GM18520 (cell line): ENCODE measurements around the gene IL22.

Experiments
- ATAC-seq: cut with Tn5 transposase; IDR thresholded peaks from one replicate; pipeline ENCODE4 v1.9.1; 2021; ENCODE audit not compliant: unreplicated experiment

IL22 gene

DNA sequence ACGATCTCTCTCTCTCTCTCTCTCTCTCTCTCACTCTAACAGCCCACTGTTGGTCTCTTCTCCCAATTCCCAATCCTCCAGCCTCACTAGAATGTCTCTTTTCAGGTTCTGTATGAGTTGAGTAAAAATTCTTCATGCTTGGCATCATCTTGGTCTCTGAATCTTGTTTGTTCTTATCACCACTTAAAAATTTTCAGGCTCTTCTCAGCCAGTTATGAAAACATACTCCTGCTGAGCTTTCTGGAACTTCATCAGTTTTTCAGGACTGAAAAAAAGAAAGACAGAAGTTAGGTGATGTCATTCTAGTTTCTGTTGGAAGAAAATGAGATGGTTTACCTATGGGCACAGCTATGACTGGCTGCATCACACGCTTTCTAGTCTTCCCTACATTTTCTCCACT lies 11.5 kb upstream of the IL22 start:
- ATAC-seq = no peak

DNA sequence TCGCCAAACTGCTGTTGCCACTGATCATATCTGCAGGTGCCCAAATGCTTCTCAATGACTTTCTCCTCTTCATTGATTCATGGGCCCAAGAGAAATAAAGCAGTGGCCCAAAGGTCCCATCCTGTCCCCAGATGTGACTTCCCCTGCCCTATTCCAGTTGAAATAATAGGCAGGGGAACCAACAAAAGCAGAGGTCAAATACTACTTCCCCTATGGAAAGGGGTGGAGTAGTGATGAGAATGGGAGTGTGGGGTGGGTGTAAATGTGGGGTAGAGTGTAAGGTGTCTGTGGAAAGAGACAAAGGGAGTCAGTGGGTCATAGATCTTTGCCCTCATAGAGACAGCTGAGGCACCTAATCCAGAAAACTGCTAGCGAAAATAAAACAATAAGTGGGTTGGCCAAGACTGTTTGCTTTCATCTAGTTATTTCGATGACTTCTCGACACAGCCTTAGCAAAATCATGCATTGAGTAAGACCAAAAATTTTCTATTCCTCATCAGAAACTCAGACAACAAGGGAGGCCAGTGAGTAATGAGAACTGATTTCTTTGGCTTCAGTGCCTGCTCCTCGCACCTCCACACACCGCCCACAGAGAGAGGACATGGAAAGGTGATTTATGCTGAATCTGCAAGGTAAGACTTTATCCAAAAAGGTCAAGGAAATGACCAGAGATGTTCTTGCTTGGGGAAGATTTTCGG lies 10.9 kb upstream of the IL22 start:
- ATAC-seq = no peak

DNA sequence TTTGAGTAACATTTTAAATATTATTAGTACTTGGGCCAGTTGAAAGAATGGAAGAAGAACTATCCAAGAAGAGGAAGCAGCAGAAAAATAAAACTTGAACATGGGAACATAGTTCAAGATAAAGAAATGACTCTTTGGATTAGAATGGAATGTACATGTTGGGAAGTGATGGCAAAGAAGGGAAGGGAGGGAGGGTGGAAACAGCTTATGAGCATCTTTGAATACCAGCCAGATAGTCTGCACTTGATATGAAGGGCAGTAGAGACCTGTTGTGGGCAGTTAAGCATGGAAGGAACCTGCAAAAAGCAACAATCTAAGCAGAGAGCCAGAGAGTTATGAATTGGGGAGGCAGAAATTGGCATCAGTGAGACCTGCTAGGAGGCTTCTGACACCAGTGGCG lies 10.0 kb upstream of the IL22 start:
- no peak for ATAC-seq

DNA sequence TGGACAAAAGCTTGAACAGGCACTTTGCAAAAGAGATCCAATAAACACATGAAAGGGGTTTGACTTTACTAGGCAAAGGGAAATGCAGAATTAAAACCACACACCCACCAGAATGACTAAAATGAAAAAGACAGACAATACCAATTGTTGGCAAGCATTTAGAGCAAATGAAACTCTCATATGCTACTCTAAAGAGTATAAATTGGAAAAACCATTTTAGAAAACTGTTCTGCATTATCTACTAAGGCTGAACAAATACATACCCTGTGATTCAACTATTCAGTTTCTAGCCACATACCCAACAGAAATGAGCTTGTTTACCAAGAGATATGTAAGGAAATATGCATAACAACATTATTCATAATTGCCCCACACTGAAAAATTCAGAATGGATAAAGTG lies 8.5 kb upstream of the IL22 start:
- ATAC-seq = no peak

DNA sequence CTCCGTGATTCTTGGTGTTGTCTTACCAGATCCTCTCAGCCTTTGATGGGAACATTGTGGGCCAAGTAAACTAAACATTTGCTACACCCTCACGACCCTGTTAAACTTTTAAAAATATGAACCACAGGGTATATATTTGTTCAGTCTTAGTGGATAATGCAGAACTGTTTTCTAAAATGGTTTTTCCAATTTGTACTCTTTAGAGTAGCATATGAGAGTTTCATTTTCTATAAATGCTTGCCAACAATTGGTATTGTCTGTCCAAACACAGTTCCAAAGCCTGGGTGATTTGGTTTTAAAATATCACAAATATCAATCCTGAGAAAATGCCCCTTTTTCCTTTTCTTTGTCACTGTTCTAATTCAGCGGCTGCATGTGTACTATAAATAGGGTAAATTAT lies 6.7 kb upstream of the IL22 start:
- ATAC-seq = no peak

DNA sequence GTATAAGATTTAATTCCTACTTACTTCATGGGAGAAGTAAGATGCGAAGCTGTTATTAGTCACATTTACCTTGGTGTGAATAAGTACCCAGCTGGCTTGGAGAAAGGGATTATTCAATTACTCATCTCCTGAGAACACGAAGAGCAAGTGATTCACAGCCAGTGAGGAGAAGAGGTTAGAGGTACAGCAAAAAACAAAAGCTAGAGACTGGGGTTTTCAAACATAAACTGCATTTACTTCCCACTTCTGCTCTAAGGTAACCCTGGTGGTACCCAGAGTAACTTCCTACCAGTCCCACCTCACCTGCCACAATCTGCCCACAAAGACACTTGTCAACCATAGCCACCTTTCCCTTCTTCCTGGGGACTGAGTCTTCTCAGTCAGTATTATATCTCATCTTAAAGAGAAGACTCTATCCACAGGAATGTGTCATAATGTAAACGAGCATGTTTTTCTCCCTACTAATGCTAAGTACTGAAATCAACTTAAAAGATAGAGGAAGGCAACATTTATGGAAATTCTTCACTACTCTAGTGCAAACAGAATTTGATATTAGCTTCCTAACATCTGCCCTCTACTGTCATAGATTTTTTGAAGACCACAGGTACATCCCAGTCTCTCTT lies 6.0 kb upstream of the IL22 start:
- peak; percentile 46 for ATAC-seq

DNA sequence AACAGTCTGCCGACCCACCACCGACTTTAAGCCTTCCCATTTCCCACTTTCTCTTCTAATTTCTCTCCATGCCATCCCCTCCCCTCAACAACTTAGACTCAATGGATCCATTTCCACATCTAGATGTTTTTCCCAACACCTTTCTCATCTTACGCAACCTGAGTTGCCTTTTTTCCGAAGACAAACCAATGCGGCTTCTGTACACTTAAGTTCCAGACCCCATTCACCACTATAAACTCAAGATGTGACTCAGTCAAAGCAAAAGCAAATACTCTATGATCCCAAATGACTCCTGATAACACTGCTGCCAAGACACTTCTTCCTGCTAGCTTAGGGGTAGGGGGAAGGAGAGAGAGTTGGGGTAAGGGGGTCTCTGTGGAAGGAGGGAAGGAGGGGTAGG lies 1.3 kb downstream of the IL22 start:
- no peak for ATAC-seq

DNA sequence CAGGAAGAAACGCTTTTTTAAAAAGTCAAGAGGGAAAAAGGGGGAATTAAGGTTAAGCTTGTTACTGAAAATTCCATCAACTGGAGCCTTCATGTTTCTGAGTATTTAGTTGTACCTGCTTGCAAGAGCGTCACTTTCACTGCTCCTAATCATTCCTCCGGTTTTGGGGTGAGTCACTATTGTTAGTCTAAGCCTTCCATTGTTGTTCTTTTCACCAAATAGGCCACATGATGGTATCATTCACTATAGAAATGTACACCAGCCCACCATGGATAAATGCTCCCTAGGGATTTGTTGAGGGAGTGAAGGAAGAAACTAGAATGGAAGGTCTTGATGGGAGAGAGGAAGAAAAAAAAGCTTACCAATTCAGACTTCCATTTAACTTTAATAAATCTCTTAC lies 3.0 kb downstream of the IL22 start:
- ATAC-seq = no peak

DNA sequence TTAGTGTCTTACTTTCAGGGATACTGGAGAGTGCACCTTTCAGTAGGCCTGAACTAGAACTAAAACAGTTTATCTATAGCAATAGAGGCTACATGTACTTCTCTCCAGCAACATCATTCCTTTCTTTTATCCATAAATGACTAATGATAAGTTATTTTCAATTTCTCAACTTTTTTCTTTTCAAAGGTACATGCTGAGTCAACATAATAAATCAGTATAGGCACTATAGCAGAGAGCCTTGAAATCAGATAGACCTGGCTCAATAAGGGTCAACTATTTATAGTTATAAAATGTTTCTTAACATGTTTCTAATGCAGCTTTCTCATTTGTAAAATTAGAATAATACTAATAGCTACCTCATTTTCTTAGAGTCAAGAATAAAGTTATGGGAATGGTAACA lies 5.6 kb downstream of the IL22 start:
- no peak for ATAC-seq

DNA sequence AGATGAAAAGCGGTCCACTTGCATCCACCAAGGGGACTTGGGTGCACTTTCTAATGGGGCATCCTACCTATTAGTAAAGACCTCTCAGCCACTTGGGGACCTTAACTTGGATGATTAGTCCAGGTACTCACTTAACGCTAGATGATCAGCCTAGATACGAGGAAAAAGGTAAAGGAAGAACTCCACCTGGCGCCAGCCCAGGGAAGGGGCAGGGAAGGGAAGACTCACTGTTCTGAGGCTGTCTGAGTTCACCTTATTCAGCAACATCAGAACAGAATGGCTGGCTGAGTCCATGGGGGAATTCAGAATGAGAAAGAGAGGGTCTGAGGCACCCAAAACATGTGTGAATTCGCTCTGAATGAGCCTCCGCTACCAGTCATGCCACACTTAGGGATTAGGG lies 7.1 kb downstream of the IL22 start:
- no peak for ATAC-seq

DNA sequence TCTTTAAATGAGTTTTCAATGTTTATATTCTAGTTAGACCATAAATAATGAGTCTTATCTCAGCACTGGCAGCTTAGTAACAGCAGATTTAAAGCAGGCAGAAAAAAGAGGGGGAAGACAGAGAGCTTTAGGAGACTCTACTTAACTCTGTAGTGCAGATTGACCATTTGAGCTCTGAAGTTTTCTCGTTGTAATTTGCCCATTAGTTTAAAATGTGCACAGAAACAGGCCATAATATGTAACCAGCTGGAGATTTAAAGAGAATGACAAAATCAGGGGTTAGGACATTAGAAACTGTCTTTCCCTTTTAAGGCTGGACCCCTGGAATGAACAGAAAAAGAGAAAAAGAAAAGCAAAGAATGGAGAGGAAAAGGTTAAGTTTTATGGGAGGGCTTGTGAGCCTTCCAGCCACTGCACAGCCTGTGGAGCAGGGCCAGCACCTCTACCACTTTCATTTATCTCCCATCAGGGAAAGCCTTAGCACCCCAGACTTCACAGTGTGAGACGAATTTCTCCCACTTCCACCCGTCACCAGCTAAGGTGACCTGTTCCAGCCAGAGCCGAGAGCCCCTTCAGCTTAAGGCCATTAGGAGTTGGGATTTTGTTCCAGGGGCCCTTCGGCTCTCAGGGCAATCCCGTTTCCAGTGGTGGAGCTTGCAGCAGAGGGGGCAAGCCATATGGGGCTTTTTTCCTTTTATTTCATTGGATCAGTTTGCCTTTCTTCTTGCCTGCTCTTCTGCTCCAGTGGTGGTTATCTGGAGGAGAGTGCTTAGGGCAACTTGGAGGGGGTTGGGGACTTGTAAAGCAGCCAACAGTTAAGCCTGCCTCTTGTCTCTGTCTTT lies 8.0 kb downstream of the IL22 start:
- no peak for ATAC-seq

DNA sequence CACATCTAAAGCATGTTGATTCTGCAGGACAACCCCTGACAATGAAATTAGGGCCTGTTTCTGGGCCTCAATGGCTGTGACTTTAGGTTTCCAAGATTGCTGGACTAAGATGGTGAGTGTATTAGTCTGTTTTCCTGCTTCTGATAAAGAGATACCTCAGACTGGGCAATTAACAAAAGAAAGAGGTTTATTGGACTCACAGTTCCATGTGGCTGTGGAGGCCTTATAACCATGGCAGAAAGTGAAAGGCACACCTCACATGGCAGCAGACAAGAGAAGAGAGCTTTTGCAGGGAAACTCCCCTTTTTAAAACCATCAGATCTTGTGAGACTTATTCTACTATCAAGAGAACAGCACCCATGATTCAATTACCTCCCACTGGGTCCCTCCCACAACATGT lies 10.6 kb downstream of the IL22 start:
- no peak for ATAC-seq

DNA sequence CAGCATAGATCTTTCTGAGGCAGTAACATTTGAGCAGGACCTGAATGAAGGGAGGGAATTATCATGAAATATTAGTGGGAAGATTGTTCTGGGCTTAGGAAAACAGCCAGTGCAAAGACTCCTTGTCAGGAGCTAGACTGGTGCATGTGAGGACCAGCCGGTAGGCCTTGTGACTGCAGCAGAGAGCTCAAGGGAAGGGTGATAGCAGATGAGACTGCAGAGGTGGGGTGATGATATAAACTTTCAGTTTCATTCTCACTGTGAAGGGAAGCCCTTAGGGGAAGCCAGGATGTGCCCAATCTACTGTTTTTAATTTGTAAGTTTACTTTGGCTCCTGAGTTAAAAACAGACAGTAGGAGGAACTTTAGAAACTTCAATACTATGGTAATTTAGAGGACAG lies 12.4 kb downstream of the IL22 start:
- peak; percentile 97 for ATAC-seq

DNA sequence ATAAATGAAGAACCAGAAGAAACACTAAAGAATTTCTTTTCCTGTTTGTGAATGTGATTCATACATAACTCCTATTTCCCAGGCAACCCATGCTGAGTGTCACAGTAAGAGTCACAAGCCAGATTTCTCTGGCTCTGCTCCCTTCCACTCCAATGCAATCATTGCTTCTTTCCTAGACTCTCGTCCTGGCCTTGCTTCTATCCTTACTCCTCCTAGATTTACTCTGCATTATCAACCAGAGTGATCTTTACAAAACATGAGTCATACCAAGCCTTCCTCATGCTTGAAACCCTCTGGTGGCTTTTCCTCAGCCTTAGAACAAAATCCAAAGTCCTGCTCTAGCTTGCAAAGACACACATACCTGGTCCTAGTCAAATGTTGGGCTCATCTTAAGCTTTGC lies 13.3 kb downstream of the IL22 start:
- ATAC-seq = no peak

DNA sequence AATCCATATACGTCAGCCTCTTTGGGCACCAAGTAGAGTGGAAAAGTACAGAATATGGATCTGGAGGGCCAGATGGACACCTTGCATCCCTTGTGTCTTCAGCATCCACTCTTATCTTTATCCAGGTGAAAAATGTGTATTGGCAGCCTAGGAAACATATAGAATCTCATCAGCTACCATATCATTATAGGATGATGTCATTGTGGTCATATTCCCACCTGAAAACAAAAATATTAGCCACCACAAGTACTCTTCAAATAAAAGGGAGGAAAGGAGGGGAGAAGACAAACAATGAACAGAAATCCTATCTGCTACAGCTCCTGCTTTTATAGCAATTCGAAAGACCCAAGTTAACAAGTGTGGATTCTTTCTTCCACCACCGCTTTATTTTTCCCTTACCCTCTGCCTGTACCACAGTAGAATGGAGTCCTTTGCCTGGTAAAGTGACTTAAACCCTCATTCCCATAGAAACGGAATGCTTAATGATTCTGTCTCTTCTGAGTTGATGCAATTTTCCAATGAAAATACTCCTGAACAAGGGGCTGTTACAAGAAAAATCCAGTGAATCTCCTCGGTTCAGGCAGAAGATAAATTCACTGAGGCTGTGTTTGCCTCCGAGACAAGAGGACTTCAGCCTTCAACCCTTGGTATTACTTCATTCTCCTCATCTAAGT lies 14.0 kb downstream of the IL22 start:
- ATAC-seq = no peak

DNA sequence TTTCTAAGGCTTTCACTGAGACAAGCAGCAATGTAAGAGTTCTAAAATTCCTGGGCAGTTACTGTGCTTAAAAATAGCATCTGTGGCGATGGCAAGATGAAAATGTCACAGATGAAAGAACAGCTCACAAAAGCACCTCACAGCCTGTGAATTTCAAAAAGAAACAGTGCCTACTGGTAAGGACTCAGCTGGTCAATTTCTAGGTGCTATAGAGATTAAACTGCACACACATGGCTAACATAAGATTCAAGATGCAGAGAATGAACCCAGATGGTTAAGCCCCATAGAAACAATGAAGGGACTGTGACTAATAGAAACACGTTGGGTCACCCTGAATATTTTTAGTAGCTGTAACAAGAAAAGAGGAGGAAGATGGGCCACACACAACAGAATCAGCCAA lies 15.8 kb downstream of the IL22 start:
- ATAC-seq = no peak

DNA sequence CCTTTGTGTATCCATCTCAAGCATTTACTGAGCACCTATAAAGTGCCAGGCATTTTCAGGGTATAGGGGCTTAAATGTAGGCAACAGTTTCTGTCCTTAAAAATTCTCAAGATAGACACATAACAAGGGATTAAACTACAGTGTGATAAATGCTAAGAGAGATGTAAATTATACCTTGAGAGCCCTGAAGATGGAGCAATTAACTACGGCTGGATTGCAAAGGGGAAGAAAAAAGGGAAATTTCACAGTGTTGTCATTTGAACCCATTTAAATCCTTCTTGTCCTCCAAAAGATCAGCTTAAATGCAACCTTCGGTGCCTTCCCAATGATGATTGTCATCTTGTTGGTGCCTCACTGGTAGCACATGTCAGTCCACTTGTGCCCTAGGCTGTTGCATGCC lies 16.3 kb downstream of the IL22 start:
- no peak for ATAC-seq

DNA sequence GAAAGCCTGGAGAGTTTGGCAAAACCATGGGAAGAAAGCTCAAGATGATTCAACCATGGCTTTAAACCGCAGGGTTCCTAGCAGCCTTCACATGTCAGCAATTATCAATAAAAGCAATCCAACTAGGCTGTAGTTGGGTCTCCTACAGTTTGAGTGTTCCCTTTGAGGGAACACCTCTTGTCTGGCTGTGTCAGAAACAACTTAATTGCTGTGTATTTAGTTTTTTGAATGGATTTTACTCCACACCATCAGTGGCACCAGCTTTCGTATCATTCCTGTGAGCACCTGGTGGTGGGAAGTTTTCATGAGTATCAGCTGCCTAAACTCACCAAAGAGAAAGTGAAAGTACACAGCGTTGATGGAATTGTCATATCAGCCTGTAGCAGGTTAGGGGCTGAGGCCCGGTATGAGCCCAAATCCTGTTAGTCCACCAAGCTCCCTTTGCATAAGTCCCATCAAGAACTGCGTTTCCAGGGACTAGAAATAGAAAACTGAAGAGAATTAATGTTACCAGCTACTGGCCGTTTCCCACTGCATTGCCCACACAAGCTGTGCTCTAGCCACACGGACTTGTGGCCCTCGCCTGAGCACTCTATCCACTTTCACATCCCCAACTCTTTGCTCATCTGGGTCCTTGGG lies 16.9 kb downstream of the IL22 start:
- peak; percentile 42 for ATAC-seq

DNA sequence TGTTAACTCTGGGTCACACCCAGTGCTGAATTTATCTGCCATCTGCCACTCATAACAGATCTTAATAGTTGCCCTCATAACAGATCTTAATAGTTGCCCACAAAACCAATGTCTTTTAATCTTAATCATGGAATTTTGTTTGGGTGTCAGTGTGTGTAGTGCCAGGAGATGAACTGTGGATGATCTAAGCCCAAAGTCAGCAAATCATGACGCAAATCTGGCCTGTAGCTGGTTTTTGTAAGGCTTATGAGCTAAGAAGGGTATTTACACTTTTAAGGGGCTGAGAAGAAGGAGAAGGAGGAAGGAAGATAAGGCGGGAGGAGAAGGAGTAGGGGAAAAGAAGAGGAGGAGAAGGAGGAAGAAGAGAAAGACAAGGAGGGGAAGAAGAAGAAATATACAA lies 17.8 kb downstream of the IL22 start:
- ATAC-seq = no peak

DNA sequence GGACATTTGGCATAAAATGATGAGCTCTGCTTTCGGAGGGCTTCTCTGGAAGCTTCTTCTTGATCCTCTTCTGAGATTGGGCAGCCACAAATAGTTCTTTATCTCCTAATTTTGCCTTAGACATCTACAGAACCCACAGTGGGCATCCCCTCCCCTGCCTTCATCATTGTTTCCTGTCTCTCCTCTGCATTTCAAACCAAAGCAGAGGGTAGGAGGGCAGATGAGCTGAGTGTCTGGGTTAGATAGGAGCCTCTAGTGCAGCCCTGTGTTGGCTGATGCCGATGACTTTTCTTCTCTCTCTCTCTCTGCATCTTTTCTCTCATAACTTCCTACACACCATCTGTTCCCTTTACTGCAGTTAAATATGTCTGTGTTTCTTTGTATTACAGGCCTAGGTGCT lies 19.3 kb downstream of the IL22 start:
- no peak for ATAC-seq

DNA sequence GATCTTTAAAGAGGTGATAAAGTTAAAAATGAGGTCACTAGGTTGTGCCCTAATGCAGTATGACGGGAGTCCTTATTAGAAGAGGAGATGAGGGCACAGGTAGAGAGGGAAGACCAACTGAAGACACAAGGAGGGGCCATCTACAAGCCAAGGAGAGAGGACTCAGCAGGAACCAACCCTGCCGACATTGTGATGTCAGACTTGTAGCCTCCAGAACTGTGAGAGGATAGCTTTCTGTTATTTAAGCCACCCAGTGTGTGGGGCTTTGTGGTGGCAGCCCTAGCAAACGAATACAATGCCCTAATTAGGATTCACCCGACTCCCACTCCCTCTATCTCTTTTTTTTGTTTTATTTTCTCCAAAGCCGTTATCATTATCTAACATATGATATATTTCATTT lies 19.9 kb downstream of the IL22 start:
- no peak for ATAC-seq
